ENCODE data around the gene L1CAM.

Gene L1CAM

GRCh38 chrX:153885968-153886903 lies at the start of gene L1CAM:
Gene L1CAM, minus strand, starts transcription at chrX:153886173. Its CDS starts 10,337 bp downstream, at chrX:153875836.
- DNase-seq, result no peak

DNA sequence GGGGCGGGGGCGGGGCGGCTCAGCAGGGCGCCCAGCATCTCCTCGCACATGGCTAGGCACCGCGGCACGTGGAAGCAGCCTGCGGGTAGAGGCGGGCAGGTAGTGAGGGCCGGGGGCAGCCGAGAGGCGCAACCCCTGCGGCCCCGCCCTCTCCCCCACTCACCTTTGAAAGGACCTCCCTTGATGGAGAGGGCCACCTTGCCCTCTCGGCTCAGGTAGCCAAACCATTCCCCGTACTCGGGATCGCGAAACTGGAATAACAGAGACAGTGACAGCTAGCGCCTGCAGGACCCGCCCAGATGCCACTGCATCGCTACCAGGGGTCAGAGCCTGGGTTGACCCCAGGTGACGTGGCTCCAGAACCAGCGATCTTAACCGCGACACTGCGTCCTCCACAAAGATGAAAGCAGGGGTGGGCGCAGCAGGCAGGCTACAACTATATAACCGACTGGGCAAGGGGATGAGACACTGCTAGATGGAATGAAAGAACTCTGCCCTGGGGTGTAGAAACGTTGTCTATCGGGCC lies 49.4 kb upstream of the L1CAM start:
- no peak for DNase-seq

- peak; percentile 37 for DNase-seq
Observed at GRCh38 chrX:153934762-153935325, 48.9 kb upstream of the L1CAM start, which contains the start of gene NAA10. Gene NAA10, minus strand, starts transcription at chrX:153935037. Its CDS starts 133 bp downstream, at chrX:153934904.

GRCh38 chrX:153934148-153934761 lies 48.3 kb upstream of the L1CAM start:
- DNase-seq, result no peak

DNA sequence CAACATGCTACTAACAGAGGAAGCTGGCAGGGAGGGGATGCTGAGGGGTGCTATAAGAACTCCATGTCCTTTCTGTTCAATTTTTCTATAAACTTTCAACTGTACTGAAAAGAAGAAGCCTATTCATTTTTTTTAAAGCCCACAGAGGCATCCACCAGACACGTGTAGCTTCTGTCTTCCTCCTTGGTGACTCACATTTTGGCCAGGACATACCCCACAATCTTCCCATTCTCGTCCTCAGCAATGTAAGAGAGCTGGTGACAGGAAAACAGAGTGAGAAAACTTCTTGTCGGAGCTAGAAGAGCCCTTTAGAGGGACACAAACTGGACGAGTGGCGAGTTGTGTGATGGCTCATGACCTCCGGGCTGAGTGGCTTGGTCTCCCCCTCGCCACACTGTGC lies 47.8 kb upstream of the L1CAM start:
- DNase-seq, result no peak

DNA sequence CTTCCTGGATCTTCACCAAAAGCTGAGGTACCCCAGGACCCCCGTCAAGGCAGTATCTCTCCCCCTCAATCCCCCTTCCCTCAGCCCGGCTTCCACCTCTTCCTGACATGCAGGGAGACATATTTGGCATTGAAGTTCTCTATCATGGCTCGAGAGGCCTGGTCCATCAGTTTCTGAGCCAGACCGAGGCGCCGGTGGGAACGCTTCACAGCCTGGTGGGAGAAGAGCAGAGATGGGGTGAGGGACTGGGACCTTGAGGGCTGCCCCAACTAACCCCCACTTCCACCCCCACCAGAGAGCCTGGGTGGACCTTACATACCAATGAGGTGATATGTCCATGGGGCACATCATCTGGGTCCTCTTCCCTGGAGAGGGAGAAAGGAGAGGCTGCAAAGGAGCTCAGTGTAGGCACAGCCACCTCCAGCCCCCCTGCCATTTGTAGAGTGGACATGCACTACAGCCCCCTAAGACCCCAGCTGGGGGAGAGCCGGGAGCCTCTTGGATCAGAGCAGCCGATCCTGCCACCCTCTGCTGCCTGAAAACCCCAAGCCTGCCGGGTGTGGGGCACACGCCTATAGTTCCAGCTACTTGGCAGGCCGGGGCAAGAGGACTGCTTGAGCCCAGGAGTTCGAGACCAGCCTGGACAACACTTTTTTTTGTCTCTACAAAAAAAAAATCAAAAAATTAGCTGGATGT lies 46.4 kb upstream of the L1CAM start:
- no peak for DNase-seq

GRCh38 chrX:153931748-153932147 lies 45.8 kb upstream of the L1CAM start:
- DNase-seq, result no peak

DNA sequence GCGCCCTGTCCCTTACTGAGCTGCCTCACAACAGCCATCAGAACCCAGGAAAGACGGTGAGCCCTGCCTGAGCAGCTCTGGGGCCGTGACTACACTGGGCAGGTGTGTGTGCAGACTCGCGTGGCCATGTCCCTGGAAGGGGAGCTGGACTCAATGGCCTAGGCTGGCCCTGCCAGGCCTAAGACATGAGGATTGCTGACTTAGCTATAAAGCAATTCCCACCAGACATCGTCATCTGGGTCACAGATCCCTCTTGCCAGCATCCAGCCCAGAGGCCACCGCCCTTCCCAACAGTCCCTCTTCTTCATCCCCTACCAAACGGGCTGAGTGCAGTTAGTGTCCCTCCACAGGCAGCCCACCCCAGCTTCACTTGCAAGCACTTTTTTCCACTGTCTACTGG lies 45.2 kb upstream of the L1CAM start:
- DNase-seq, result no peak

DNA sequence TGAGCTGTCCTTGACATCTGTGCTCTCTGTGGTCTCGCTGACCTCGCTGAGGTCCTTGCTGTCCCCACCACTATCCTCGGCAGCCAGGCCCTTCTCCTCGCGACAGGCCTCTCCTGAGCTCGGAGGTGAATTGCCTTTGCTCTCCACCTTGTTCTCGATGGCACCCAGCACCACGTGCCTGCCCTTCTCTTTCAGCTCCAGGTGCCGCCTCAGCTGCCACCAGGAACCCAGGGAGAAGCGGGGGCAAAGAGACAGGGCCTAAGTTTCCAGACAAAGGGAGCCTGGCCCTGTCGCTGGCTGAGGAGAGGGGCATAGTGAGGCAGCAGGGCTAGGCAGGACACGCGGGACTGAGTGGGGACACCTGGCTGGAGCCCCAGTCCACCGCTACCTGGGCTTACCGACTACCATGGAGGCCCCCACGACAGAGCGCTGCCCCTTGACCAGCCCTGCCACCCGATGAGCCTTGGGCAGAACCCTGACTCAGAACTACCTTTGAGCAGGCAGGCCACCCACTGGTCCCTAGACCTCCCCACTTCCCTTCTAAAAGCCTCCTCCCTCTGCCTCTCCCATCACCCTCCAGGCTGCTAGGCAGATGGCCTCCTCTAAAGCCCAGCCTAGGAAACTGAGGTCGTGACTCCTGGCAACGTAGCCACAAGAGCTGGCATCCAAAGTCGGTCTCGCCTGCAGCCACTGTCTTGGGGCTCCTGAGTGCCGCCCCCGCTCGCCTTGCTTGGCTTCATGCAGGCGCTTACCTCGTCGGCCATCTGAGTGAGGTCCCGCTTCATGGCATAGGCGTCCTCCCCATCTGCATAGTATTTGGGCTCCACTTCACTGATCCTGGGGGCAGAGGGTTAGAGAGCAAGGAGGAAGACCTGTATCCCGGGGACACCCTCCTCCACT lies 44.3 kb upstream of the L1CAM start:
- DNase-seq, result no peak

DNA sequence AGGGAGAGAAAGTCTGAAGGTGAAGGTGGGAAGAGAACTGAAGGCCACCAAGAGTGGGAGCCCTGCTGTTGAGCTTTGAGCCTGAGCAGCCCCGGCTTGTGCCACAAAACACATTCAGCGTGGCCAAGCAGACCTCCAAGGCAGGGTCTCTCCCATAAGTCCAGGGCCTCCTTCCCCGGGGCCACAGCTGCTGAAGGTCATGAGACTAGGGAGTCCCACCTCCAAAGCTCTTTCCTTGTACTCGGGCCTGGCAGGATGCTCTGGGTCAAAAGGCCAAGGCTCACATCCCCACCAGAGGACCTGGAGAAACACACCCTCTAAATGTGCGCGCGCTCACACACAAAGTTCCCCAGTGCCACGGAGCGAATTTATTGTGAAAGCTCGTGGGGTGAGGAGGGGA lies 43.6 kb upstream of the L1CAM start:
- no peak for DNase-seq

GRCh38 chrX:153928846-153929245 lies 42.9 kb upstream of the L1CAM start:
- no peak for DNase-seq

- DNase-seq, result peak; percentile 91
Observed at GRCh38 chrX:153927922-153928760, 42.2 kb upstream of the L1CAM start.

GRCh38 chrX:153927672-153927921 lies 41.6 kb upstream of the L1CAM start:
- DNase-seq, result no peak

- DNase-seq, result peak; percentile 71
Observed at GRCh38 chrX:153926858-153927671, 41.1 kb upstream of the L1CAM start.

- no peak for DNase-seq
Observed at GRCh38 chrX:153926552-153926857, 40.5 kb upstream of the L1CAM start.

DNA sequence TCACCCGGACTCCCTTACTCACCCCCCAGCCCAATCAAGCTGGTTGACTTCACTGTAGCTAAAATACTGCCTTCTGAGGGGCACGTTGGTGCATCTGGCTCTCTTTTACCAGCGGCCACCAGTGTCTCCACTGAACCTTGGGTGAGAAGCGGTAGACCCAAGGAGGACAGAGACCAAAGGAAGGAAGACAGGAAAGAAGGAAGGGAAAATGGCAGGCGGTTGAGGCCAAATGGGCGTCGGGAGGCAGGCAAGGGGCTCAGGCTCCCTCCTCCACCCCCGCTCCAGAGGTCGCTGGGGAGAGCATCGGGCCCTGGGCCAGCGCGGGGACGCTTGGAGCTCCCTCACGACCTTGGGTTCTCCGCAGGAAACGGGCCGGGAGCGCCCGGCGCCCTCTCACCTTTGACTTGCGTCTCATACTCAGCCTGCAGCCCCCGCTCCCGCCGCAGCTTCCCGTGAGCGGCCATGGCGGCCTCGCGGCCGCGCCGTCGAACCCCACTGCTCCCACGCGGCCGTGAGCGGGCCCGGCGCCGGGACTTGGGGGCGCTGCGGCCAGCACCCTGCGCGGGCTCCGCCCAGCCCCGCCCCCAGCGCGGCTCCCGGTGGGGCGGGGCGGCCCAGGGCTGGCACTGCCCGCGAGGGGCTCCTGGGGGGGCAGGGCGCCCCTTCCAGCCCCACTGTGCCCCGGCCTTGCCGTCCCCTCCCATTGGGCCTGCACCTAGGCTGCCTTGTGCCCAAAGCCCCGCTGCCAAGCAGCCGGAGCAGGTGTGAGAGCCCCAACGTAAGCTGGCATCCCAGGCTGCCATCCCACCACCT lies 40.0 kb upstream of the L1CAM start, which contains the start of gene ARHGAP4:
Gene ARHGAP4 (minus strand): TSS at position 526 of the 813 bp plus-strand sequence. CDS start 62 bp downstream, at position 464.
- no peak for DNase-seq

GRCh38 chrX:153925387-153925738 lies 39.4 kb upstream of the L1CAM start:
- DNase-seq, result no peak

DNA sequence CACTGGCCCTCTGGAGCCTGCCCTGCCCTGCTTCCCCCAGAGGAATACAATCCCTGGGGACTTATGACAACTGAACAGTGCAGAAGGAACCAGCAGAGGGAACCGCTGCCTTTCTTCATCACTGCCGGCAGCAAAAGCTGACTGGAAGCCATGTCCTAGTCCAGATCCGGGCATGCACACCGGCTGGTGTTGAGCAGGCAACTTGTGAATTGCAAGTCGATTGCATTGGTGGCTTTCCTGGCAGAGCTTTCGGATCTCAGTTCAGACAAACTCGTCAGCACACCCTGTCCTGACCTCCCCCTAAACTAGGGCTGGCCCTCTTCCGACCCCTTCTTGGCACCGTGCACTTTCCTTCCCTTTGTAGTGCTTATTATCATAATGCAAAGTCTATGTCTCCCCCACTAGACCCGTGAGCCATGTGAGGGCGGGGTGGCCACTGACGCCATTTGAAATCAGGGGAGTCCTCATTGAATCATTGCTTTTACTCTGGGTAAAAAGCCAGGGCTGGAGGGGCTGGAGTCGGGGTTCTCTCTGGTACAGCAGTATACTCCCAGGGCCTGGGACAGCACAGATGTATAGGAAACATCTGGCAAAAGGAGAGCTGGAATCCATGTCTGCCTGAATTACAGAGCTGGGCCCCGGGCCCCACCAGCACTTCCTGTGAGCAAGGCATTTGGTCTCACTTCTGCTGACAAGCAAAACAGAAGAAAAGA lies 38.3 kb upstream of the L1CAM start:
- DNase-seq, result no peak
